ENCODE data around the gene IMMT.

Gene IMMT

GRCh38 chr2:86213056-86213455 is 17.8 kb upstream of the IMMT start:
- no peak for DNase-seq (ENCODE audit: low read depth)
- H3K4me3 ChIP-seq (ENCODE audit: control insufficient read depth, low read depth, low read length), result no peak overlapping the region
- TF ChIP-seq CTCF (IDR thresholded peaks at IDR 0.05; ENCODE audit: control insufficient read depth, insufficient read depth, low read depth, low read length, missing control alignments), result no peak

- no peak overlapping the region for H3K4me3 ChIP-seq (ENCODE audit: control insufficient read depth, low read depth, low read length)
- no peak for DNase-seq (ENCODE audit: low read depth)
- TF ChIP-seq CTCF (IDR thresholded peaks at IDR 0.05; ENCODE audit: control insufficient read depth, insufficient read depth, low read depth, low read length, missing control alignments), result no peak
Observed at GRCh38 chr2:86211796-86212188, 16.5 kb upstream of the IMMT start.

- H3K4me3 ChIP-seq (ENCODE audit: control insufficient read depth, low read depth, low read length), result no peak overlapping the region
- no peak for TF ChIP-seq CTCF (IDR thresholded peaks at IDR 0.05; ENCODE audit: control insufficient read depth, insufficient read depth, low read depth, low read length, missing control alignments)
Observed at GRCh38 chr2:86211033-86211795, 16.0 kb upstream of the IMMT start.

GRCh38 chr2:86204458-86204857 is 9.2 kb upstream of the IMMT start:
- no peak for DNase-seq (ENCODE audit: low read depth)
- TF ChIP-seq CTCF (IDR thresholded peaks at IDR 0.05; ENCODE audit: control insufficient read depth, insufficient read depth, low read depth, low read length, missing control alignments), result no peak
- no peak overlapping the region for H3K4me3 ChIP-seq (ENCODE audit: control insufficient read depth, low read depth, low read length)

More at GRCh38 chr2:86211033-86211795, 16.0 kb upstream of the IMMT start:
- no peak for DNase-seq (ENCODE audit: low read depth)

GRCh38 chr2:86203614-86204013 is 8.4 kb upstream of the IMMT start:
- TF ChIP-seq CTCF (IDR thresholded peaks at IDR 0.05; ENCODE audit: control insufficient read depth, insufficient read depth, low read depth, low read length, missing control alignments), result no peak
- DNase-seq (ENCODE audit: low read depth), result no peak
- no peak overlapping the region for H3K4me3 ChIP-seq (ENCODE audit: control insufficient read depth, low read depth, low read length)

- DNase-seq (ENCODE audit: low read depth), result no peak
- TF ChIP-seq CTCF (IDR thresholded peaks at IDR 0.05; ENCODE audit: control insufficient read depth, insufficient read depth, low read depth, low read length, missing control alignments), result no peak
- H3K4me3 ChIP-seq (ENCODE audit: control insufficient read depth, low read depth, low read length), result no peak overlapping the region
Observed at GRCh38 chr2:86202702-86203101, 7.4 kb upstream of the IMMT start.

Measured in AG09309 (cell line).